ENCODE results near the gene MGMT. TPM values are rescaled to one million over a fixed set of nuclear protein-coding genes. Genes with fewer than 3 reads are reported as not detected.

MGMT gene
- total and polyA plus RNA-seq, 9 of the 15 experiments (the other 6 are each of a cell fraction or from before 2014, with no cell fraction given), result 0.03 to 0.29 (median 0.11) TPM; not detected in 4

DNA sequence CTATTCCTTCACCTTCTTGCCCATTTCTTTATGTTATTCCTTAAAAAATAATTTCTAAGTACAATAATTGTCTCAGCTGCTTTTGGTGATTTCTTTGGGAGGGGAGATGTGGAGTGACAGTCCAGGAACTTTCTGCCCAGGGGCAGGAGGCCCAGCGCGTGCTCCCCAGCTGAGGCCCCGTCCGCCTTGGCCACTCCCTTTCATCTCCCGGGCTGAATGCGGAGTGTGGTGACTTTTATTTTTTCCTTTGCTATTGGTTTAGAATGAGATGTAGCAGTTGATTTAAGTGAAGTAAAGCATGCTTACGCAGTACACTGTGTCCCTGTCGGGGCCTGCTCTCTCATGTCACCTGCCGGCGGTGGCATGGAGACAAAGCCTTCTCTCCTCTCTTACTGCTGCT, 141.6 kb downstream of the MGMT start:
- H2AFZ ChIP-seq (ENCODE audit: low read depth, low read length), result no peak overlapping the region
- H3K27ac ChIP-seq (ENCODE audit: extremely low read depth, low read depth, low read length), result no peak overlapping the region
- intact Hi-C loops (cut with micrococcal nuclease) (no loop called here), in situ Hi-C loops (cut with MboI) (no loop called here)
- POLR2A ChIA-PET, result interaction anchor here (0.6 kb wide), 1 partner anchor 475 kb away, joined by 3 read pairs; no protein-coding TSS in a partner anchor
- H3K27me3 ChIP-seq (ENCODE audit: control insufficient read depth in 2 of 2, insufficient read depth in 2 of 2, low read length in 2 of 2), result peaks cover 0 to 9% of the 10 kb centered on the region in 2 experiments; a peak in 2 of 5 replicates
- H3K4me3 ChIP-seq, result no peak overlapping the region
- no TSS peak for BruUV-seq (replicated peaks)
- H3K79me2 ChIP-seq (ENCODE audit: control insufficient read depth, insufficient read depth, low read length), result no peaks in the 10 kb centered on the region
- no peak for ATAC-seq
- no peak overlapping the region for H3K9ac ChIP-seq (ENCODE audit: insufficient read depth in 1 of 2, low read depth in 2 of 2, low read length in 2 of 2)
- no peaks in the 10 kb centered on the region for H4K20me1 ChIP-seq (replicated peaks; ENCODE audit: control insufficient read depth, insufficient read depth, low read length)
- DNase-seq (ENCODE audit: extremely low read depth in 1 of 4, low spot score in 3 of 4), result no peak
- H3K9me3 ChIP-seq (replicated peaks; ENCODE audit: control insufficient read depth, insufficient read depth, low read depth, low read length), result no peaks in the 10 kb centered on the region
- H3K4me1 ChIP-seq (replicated peaks in 1 of 2; ENCODE audit: control insufficient read depth in 2 of 2, insufficient read depth in 2 of 2, low read length in 2 of 2), result no peaks in the 10 kb centered on the region
- 0% methylated on average over 6 of the region's 10 CpGs for WGBS (ENCODE audit: insufficient coverage, low coverage, missing lambda C conversion rate)
- H3K36me3 ChIP-seq (ENCODE audit: control insufficient read depth, insufficient read depth, low read length), result no peaks in the 10 kb centered on the region
- CTCF ChIA-PET (ENCODE audit: low intra/inter-chr PET ratio), result no interaction called here
- no peak for FAIRE-seq
- no peaks in the 10 kb centered on the region for H3K9me1 ChIP-seq (ENCODE audit: control insufficient read depth, insufficient read depth, low read length)
- TF ChIP-seq, protein P1, sequence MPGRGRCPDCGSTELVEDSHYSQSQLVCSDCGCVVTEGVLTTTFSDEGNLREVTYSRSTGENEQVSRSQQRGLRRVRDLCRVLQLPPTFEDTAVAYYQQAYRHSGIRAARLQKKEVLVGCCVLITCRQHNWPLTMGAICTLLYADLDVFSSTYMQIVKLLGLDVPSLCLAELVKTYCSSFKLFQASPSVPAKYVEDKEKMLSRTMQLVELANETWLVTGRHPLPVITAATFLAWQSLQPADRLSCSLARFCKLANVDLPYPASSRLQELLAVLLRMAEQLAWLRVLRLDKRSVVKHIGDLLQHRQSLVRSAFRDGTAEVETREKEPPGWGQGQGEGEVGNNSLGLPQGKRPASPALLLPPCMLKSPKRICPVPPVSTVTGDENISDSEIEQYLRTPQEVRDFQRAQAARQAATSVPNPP (IDR thresholded peaks at IDR 0.05; ENCODE audit: borderline replicate concordance, insufficient read depth, insufficient read length), result no peak
- no peak for TF ChIP-seq DACH1 (IDR thresholded peaks at IDR 0.05; ENCODE audit: partially characterized antibody)
- TF ChIP-seq HNRNPUL1 (IDR thresholded peaks at IDR 0.05; ENCODE audit: low read length), result no peak
- TF ChIP-seq ZNF384 (IDR thresholded peaks at IDR 0.05; ENCODE audit: low read depth, low read length), result no peak
- no peak for TF ChIP-seq ZNF717 (CRISPR knock-in tag; IDR thresholded peaks at IDR 0.05)
- TF ChIP-seq HDAC2 (IDR thresholded peaks at IDR 0.05), result no peak
- H3K4me2 ChIP-seq (ENCODE audit: insufficient read depth, low read length), result no peak overlapping the region

Data from K562 (cell line).